ENCODE data around the gene KCNC4.

Gene KCNC4

GRCh38 chr1:110209715-110210603 lies at the start of gene KCNC4:
TSS of gene KCNC4 (plus strand) at chr1:110210314. CDS start at chr1:110211500, 1,186 bp downstream.
- Mint-ChIP-seq H3K36me3 (ENCODE audit: insufficient read depth) (peaks cover 11% of the 10 kb centered on the region), H3K4me1 (peaks cover 34% of the 10 kb centered on the region), H3K4me3 (peak within 1 kb of the TSS; percentile 92), H3K27me3 (no peaks in the 10 kb centered on the region), H3K9me3 (no peaks in the 10 kb centered on the region), H3K27ac (ENCODE audit: low read depth) (peak within 1 kb of the TSS; percentile 93)
- peak; percentile 66 to 85 for DNase-seq (ENCODE audit: low spot score in 2 of 2)
- ATAC-seq (replicated peaks; ENCODE audit: extremely low read depth, poor library complexity, severe bottlenecking) = peak; percentile 94

- no peaks in the 10 kb centered on the region for H3K4me1 Mint-ChIP-seq
- ATAC-seq (replicated peaks; ENCODE audit: extremely low read depth, poor library complexity, severe bottlenecking) (no peak), DNase-seq (ENCODE audit: low spot score in 2 of 2) (no peak)
- no peak overlapping the region for H3K4me3 Mint-ChIP-seq
- no peak overlapping the region for H3K27ac Mint-ChIP-seq (ENCODE audit: low read depth)
- H3K36me3 Mint-ChIP-seq (ENCODE audit: insufficient read depth) = no peaks in the 10 kb centered on the region
- H3K27me3 Mint-ChIP-seq = peaks cover 80% of the 10 kb centered on the region
- H3K9me3 Mint-ChIP-seq = peaks cover 6% of the 10 kb centered on the region
These were observed 49.5 kb upstream of the KCNC4 start for GRCh38 chr1:110160538-110161100.

- Mint-ChIP-seq H3K9me3 (peaks cover 6% of the 10 kb centered on the region), H3K27me3 (peaks cover 74% of the 10 kb centered on the region), H3K4me3 (no peak overlapping the region), H3K36me3 (ENCODE audit: insufficient read depth) (no peaks in the 10 kb centered on the region), H3K27ac (ENCODE audit: low read depth) (no peak overlapping the region), H3K4me1 (no peaks in the 10 kb centered on the region)
- ATAC-seq (replicated peaks; ENCODE audit: extremely low read depth, poor library complexity, severe bottlenecking) = no peak
- no peak for DNase-seq (ENCODE audit: low spot score in 2 of 2)
These were observed 48.9 kb upstream of the KCNC4 start for GRCh38 chr1:110161165-110161564.

GRCh38 chr1:110161849-110162248 lies 48.3 kb upstream of the KCNC4 start:
- no peak overlapping the region for H3K27ac Mint-ChIP-seq (ENCODE audit: low read depth)
- peaks cover 68% of the 10 kb centered on the region for H3K27me3 Mint-ChIP-seq
- no peaks in the 10 kb centered on the region for H3K36me3 Mint-ChIP-seq (ENCODE audit: insufficient read depth)
- H3K9me3 Mint-ChIP-seq = peaks cover 6% of the 10 kb centered on the region
- ATAC-seq (replicated peaks; ENCODE audit: extremely low read depth, poor library complexity, severe bottlenecking) (no peak), DNase-seq (ENCODE audit: low spot score in 2 of 2) (no peak)
- no peak overlapping the region for H3K4me3 Mint-ChIP-seq
- H3K4me1 Mint-ChIP-seq = no peaks in the 10 kb centered on the region

GRCh38 chr1:110163591-110163990 lies 46.5 kb upstream of the KCNC4 start:
- Mint-ChIP-seq H3K27me3 (peaks cover 52% of the 10 kb centered on the region), H3K4me1 (no peaks in the 10 kb centered on the region), H3K4me3 (no peak overlapping the region), H3K27ac (ENCODE audit: low read depth) (no peak overlapping the region), H3K36me3 (ENCODE audit: insufficient read depth) (peaks cover 3% of the 10 kb centered on the region), H3K9me3 (peaks cover 6% of the 10 kb centered on the region)
- DNase-seq (ENCODE audit: low spot score in 2 of 2) = no peak
- ATAC-seq (replicated peaks; ENCODE audit: extremely low read depth, poor library complexity, severe bottlenecking) = no peak

GRCh38 chr1:110164725-110165350 lies 45.3 kb upstream of the KCNC4 start:
- H3K27ac Mint-ChIP-seq (ENCODE audit: low read depth) = no peak overlapping the region
- H3K27me3 Mint-ChIP-seq = peaks cover 39% of the 10 kb centered on the region
- H3K36me3 Mint-ChIP-seq (ENCODE audit: insufficient read depth) = peaks cover 3% of the 10 kb centered on the region
- ATAC-seq (replicated peaks; ENCODE audit: extremely low read depth, poor library complexity, severe bottlenecking) = no peak
- H3K4me3 Mint-ChIP-seq = no peak overlapping the region
- peaks cover 6% of the 10 kb centered on the region for H3K9me3 Mint-ChIP-seq
- no peak for DNase-seq (ENCODE audit: low spot score in 2 of 2)
- no peaks in the 10 kb centered on the region for H3K4me1 Mint-ChIP-seq

GRCh38 chr1:110165761-110166231 lies 44.3 kb upstream of the KCNC4 start:
- H3K4me3 Mint-ChIP-seq = no peak overlapping the region
- H3K9me3 Mint-ChIP-seq = no peaks in the 10 kb centered on the region
- DNase-seq (ENCODE audit: low spot score in 2 of 2) (no peak), ATAC-seq (replicated peaks; ENCODE audit: extremely low read depth, poor library complexity, severe bottlenecking) (no peak)
- peaks cover 36% of the 10 kb centered on the region for H3K27me3 Mint-ChIP-seq
- no peaks in the 10 kb centered on the region for H3K4me1 Mint-ChIP-seq
- no peak overlapping the region for H3K27ac Mint-ChIP-seq (ENCODE audit: low read depth)
- H3K36me3 Mint-ChIP-seq (ENCODE audit: insufficient read depth) = peaks cover 3% of the 10 kb centered on the region

GRCh38 chr1:110166861-110167260 lies 43.3 kb upstream of the KCNC4 start:
- H3K4me1 Mint-ChIP-seq = no peaks in the 10 kb centered on the region
- DNase-seq (ENCODE audit: low spot score in 2 of 2) (no peak), ATAC-seq (replicated peaks; ENCODE audit: extremely low read depth, poor library complexity, severe bottlenecking) (no peak)
- H3K4me3 Mint-ChIP-seq = no peak overlapping the region
- H3K9me3 Mint-ChIP-seq = no peaks in the 10 kb centered on the region
- H3K27ac Mint-ChIP-seq (ENCODE audit: low read depth) = no peak overlapping the region
- peaks cover 38% of the 10 kb centered on the region for H3K27me3 Mint-ChIP-seq
- H3K36me3 Mint-ChIP-seq (ENCODE audit: insufficient read depth) = peaks cover 3% of the 10 kb centered on the region

GRCh38 chr1:110170766-110171733 lies 39.1 kb upstream of the KCNC4 start:
- Mint-ChIP-seq H3K4me3 (no peak overlapping the region), H3K27me3 (peaks cover 48% of the 10 kb centered on the region), H3K9me3 (no peaks in the 10 kb centered on the region), H3K4me1 (no peaks in the 10 kb centered on the region), H3K36me3 (ENCODE audit: insufficient read depth) (peaks cover 3% of the 10 kb centered on the region), H3K27ac (ENCODE audit: low read depth) (no peak overlapping the region)
- DNase-seq (ENCODE audit: low spot score in 2 of 2) = no peak
- ATAC-seq (replicated peaks; ENCODE audit: extremely low read depth, poor library complexity, severe bottlenecking) = no peak

- Mint-ChIP-seq H3K27me3 (peaks cover 48% of the 10 kb centered on the region), H3K4me1 (no peaks in the 10 kb centered on the region)
These were observed 38.1 kb upstream of the KCNC4 start for GRCh38 chr1:110172001-110172400.

GRCh38 chr1:110173466-110174105 lies 36.5 kb upstream of the KCNC4 start:
- no peak for ATAC-seq (replicated peaks; ENCODE audit: extremely low read depth, poor library complexity, severe bottlenecking)
- no peak for DNase-seq (ENCODE audit: low spot score in 2 of 2)
- peaks cover 51% of the 10 kb centered on the region for H3K27me3 Mint-ChIP-seq
- H3K27ac Mint-ChIP-seq (ENCODE audit: low read depth) = no peak overlapping the region
- H3K36me3 Mint-ChIP-seq (ENCODE audit: insufficient read depth) = no peaks in the 10 kb centered on the region
- H3K9me3 Mint-ChIP-seq = no peaks in the 10 kb centered on the region
- H3K4me1 Mint-ChIP-seq = no peaks in the 10 kb centered on the region
- H3K4me3 Mint-ChIP-seq = no peak overlapping the region

More at GRCh38 chr1:110172001-110172400, 38.1 kb upstream of the KCNC4 start:
- no peak overlapping the region for H3K27ac Mint-ChIP-seq (ENCODE audit: low read depth)
- DNase-seq (ENCODE audit: low spot score in 2 of 2) (no peak), ATAC-seq (replicated peaks; ENCODE audit: extremely low read depth, poor library complexity, severe bottlenecking) (no peak)
- peaks cover 3% of the 10 kb centered on the region for H3K36me3 Mint-ChIP-seq (ENCODE audit: insufficient read depth)
- no peaks in the 10 kb centered on the region for H3K9me3 Mint-ChIP-seq
- H3K4me3 Mint-ChIP-seq = no peak overlapping the region

Measured in central memory CD8-positive, alpha-beta T cell (primary cell).